Daoy (cell line): Measurements from ENCODE around the gene GAB2. TPM values are rescaled to one million over a fixed set of nuclear protein-coding genes. Genes with fewer than 3 reads are reported as not detected.

Experiments
- DNase-seq: peaks from one replicate; pipeline ENCODE4 v3.0.0-alpha.2; 2015; ENCODE audit warnings: low read depth
- total RNA-seq: library from RNA; depleted of rRNA; stranded (reverse); fragments of >200 nt; shearing (Covaris generic); gene quantifications from 2 replicates; pipeline ENCODE4 v1.2.3, GENCODE V29; 2014

Gene GAB2
- total RNA-seq, 1 experiment from 2014 or later = 1.9 TPM

DNA sequence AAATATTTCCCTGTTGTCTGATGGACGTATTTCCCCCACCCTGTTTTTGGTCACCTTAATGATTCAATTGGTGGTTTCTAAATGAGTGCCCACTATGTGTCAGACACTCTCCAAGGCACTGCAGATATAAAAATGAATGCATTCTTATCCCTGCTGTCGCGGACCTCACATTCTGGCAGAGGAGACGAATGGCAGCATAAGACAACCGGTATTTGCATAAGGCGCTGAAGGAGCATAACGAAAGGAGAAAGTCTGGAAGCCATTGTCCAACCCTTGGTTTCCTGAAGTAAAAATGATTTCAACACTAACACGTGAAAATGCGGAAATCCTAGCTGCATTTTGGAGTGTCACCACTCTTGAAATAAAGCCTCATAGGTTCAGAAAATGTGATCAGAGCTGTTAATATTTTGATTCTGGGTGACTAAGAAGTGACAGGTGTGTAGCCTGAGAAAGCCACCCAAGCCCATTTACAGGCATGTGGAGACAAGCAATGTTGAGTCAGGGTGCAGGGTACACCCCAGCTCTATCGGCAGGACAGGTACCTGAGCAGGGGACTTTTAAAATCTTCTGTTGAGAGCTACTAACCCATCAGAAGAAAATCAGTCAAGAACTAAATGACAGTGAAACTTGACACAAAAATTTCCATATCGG, 10.1 kb upstream of the GAB2 start:
- DNase-seq = no peak

DNA sequence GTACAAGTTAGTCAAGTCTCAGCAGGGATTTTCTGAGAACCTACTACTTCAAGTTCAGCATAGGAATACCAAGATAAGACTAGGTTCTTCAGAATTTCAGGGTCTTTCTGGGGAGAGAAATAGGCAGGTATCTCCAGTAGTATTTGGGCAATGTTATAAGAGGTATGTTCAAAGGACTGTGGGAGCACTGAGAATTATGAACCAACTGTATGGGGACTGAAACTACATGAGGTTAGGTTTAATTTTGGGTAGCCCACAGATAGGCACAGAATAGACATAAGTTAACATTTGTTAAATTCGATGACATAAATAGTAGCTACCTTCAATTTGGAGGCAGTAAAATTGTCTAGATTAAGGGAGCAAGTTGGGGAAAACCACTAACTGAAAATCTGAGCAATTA, 9.2 kb upstream of the GAB2 start:
- no peak for DNase-seq

DNA sequence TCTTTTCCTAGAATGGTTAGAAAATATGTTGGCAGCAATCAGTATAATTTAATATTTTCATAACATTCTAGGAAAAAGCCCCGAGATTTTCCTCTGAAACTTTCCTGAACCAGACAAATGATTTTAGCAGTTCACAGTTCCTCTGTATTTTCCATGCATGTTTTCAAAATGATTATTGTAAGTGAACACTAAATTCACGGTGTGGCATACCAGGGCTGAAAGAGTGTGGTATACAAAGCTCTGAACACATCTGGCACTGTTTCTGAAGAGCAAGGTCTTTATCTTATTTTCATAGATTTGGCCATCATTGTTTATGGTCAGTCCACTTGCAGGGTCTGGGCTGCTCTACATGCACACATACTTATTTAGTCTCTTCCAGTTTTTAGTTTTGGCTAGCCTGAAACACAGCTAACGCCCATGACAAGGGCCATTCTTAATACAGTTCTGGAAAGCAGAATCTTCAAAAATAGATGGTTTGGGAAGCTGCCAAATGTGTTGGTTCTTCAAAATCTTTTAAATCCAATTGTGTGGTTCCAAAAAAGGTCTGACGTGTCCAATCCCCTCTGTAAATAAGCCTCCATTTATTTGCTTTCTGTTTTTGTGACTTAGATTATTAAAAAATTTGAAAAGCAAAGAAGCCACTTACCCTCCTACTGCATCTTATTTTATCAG, 7.9 kb upstream of the GAB2 start:
- DNase-seq = no peak

DNA sequence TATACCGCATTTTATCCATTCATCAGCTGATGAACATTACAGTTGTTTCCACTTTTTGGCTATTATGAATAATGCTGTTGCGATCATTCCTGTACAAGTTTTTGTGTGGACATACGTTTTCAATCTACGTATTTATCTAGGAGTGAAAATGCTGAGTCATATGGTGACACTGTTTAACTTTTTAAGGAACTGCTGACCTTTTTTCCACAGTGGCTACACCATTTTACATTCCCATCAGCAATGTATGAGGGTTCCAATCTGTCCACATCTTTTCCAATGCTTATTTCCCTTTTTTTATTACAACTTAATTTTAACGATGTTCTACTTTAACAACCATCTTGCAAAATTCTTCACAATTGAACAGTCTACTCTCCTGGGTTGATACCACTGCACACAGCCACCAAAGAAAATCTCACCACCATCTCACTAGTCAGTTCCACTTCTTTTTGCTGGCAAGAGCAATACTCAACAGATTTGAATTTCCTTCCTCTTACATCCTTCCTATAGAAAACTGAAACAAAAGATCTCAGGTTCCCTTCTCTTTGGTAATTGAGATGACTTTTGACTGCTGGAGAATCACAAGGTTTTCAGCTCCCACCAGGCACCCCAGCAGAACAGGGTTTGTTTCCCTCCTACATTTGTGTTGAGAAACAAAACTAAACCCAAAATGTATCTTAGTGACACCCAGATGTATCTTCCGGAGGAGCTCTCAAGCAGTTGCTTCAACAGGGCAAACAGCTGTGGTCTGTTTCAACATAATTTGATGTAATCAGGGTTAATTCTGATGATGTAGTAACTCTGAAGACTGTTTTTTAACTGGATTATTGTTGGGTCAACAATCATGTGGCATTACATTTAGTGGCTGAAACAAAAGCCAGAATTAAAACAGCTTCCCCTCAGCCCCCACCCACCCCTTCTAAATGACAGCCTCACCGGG, 7.0 kb upstream of the GAB2 start:
- no peak for DNase-seq

DNA sequence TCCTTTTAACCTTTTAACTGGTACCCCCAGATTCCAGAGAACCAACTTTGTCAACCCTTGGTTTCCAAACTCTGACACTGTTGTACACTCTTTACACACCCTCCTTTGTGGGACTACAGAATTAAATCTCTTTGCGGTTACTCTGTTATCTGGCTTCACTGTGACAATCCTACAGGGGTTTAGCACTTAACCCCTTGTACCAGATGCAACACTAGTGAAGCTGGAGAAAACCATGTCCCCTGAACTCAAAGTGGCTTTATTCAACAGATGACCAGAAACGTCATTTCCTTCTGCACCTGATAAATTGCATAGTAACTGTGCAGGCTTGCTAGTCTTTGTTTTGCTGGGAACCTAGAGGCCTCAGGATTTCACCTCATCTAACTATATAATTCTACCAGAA, 5.6 kb upstream of the GAB2 start:
- no peak for DNase-seq

DNA sequence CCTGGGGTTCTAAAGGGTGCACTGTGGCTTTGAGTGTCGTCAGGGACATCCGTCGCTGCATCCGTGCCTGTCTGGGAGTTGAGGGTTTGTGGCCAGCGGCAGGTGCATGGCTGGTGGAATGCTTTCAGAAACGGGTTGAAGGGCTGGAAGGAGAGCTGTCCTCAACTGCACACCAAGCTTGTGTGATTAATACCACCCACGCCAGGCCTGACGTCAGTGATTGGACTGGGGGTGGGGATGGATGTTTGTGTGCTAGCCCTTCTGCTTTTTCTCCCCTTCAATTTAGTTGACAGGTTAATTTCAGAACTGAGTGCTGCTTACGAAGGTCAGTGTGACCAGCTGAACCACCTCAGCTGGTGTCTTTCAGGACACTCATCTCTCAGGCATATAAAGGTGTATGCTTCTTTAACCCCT, 3.2 kb upstream of the GAB2 start:
- DNase-seq = peak; percentile 54

DNA sequence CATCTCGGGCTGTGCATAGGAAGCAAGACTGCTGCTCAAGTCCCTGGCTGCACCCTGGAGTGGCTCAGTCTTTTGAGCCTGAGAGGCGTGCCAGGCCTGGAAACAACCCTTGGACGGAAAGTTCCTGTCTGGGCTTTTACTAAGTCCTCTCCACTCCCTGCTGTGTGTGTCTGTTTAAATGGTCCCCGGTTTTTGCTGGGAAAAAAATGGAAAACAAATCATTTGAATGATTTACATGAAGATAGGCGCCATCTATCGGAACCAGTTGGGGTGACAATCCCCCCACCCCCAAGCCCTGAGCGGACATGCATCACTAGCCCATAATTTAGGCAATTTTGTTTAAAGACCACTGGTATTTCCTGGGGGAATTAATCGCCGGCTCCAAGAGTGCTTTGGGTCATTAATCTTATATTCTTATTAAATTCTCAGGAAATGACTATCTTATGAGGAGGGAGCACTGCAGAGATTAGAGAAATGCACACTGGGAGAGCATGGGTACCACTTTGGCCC, 2.7 kb upstream of the GAB2 start:
- DNase-seq = peak; percentile 70

DNA sequence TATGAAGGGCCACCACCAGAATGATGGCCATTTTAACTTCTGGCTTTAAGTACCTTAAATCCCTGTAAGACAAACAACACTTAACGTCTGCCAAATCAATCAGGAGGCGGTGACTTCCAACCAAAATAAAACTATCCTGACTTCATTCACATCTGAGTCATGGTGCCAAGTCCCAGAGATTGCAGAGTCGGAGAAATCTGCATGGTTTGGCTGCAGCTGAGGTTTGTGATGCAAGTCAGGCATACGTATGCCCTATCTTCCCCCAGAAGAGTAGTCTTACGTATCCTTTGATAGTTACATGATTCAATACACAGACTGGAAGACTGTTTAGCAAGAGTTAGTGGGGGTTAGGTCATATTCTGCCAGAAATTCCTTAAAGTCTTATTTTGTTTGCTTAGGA, 1.7 kb upstream of the GAB2 start:
- peak; percentile 83 for DNase-seq

DNA sequence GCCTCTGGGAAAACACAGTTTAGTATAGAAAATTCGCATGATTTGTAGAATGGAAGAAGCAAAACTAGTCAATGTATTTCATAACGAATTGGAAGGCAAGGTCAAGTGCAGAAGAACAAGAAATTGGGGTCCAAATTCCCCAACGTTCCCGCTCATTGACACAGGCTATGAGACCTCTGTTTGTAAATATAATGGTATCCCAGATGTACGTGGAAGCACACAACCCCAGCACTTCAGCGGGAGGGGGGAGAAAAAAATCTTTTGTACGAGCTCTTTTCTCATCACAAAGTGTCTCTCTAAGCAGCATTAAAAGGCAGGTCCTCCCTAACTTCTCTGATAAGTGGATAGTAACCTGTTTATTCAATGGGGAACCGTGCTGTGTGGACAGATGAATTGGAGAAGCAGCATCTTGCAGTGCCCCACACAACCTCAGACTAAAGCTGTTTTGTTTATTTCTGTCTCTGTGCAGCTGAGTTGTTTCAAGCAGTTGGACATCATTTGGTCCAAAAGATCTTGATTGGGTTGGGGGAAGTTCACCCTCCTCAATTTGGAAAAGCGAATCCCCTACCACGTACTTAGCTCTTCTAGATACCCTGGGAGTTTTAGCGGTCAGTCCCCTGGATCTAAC, 1.1 kb upstream of the GAB2 start:
- peak; percentile 7 for DNase-seq

DNA sequence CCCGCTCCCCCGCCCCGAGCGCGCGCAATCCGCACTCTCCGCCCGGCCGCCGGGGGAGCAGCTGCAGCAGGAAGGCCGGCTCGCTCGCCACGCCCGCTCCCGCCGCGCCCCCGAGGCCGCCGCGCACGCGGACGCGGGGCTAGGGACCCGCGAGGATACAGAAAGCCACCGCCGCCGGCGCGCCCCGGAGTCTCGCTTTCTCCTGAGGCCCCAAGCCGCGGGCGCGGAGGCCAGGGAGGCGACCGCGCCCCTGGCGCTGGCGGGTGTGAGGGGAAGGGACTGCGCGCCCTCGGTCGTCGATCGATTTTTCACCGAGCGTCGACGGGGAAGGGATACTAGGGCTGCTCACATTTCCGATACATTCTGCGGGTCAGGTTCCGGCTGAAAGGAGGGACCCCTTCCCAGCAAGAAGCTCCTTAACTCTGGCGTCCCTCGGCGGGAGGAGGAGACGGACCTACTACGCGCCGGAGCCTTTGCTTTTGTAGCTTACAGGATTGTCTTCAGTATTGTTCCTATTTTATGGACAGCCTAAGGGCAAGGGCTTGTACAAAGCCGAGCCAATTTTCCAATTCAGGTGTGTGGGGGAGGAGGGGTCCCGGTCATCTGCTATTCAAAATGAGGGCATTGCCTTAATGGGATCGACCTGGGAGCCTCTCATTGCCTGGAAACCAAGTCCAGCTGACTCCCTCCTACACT, 416 bp upstream of the GAB2 start:
- DNase-seq = peak; percentile 84

DNA sequence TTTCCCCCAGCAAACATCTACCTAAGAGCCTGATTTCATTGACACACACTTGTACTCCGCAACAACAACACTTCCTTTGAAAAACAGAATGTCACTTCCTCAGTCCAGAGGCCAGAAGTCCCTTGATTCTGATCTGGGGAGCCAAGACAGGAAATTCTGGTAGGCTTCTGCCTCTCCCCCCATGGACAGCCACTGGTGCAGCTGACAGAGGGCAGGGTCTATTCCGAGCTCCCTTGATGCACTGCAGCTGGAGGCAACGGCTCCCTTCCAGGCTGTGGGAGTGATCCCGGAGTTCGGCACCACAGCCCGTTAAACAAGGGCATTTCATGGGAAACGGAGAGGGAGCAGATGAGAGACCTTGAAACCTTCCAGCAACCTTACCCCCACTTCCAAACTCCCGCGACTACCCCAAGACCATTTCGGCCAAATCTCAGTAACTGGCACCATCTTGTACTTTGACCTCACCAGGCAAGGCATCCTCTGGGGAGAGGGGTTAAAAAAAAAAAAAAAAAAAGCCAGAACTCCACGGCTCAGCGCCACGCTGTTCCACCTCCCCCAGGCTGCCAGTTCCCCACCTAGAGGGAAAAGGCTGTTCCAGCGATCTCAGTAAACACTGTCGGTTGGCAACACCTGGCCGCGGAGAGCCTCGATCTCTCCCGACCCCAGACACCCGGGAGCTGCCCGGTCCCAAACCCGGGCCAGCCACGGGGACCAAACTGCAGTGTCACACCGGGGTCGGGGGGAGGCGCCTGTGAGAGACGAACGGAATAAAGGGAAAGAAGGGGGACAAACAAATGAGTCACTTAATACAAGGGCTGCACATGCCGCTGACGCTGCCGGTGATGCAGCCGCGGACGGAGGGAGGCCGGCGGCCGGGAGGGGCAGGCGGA, 1.1 kb downstream of the GAB2 start:
- DNase-seq = peak; percentile 87

DNA sequence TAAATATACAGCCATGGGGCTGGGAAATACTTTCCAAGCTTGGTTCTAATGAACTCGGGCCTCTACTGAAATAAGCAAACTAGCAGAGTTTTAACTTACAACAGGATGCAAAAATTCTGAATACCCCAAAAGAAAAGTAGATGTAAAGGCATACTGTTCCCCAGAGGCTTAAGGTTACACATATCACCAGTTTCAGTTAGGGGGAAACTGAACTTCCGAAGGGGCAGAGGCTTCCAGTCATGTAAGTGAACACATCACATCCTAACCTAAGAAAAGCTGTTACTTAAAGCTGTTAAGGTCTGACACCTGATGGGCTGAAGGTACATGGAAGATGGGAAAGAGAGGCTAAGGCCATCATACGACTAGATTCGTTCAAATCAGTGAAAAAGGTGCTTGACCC, 2.3 kb downstream of the GAB2 start:
- DNase-seq = no peak

DNA sequence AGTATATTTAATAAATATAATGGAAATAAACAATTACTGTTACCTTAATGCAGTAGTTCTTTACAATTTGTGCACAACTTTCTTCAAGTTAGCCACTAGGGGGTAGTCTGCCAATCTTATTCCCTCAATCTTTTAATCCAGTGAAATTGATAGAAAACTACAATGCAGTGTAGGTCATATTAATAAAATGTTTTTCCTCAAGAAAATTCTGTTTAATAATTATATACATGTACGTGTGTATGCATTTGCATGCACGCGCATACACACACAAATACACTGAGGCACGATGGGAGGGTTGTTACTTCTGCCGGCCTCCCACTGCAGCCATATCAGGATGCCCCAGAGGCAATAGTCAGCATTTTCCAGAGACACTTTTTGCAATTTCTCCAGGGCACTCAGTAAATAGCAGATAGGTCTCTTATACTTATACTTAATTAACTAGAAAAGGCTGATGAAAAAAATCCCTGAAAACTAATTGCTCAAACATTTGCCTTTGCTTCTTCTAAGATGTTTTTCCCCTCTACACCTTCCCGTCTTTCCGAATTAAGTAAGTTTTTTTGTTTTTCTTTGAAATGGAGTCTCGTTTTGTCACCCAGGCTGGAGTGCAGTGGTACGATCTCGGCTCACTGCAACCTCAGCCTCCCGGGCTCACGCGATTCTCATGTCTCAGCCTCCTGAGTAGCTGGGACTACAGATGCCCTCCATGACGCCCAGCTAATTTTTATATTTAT, 3.1 kb downstream of the GAB2 start:
- DNase-seq = no peak

DNA sequence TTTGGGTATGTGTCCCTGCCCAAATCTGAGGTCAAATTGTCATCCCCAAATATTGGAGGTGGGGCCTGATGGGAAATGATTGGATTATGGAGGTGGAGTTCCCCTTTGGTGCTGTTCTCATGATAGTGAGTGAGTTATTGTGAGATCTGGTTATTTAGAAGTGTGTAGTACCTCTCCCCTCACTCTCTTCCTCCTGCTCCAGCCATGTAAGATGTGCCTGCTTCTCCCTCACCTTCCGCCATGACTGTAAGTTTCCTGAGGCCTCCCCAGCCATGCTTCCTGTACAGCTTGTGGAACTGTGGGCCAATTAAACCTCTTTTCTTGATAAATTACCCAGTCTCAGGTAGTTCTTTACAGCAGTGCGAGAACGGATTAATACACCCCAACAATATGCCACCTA, 9.0 kb downstream of the GAB2 start:
- DNase-seq = no peak

DNA sequence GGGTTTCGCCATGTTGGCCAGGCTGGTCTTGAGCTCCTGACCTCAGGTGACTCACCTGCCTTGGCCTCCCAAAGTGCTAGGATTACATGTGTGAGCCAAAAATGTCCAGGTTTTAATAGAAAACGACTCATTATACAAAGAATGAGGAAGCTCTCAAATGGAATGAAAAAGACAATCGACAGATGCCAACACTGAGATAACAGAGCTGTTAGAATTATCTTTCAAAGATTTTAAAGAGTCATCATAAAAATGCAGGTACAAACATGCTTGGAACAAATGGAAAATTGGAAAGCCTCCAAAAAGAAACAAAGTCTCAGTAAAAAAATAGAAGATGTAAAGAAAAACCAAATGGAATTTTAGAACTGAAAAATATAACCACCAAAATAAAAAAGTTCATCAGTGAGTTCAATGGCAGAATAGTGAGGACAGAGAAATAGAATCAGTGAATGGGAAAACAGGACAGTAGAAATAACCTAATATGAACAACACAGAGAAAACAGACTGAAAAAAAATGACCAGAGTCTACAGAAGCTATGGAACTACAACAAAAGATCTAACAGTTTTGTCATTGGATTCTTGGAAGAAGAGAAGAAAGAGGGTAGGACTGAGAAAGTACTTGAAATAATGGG, 10.9 kb downstream of the GAB2 start:
- no peak for DNase-seq

DNA sequence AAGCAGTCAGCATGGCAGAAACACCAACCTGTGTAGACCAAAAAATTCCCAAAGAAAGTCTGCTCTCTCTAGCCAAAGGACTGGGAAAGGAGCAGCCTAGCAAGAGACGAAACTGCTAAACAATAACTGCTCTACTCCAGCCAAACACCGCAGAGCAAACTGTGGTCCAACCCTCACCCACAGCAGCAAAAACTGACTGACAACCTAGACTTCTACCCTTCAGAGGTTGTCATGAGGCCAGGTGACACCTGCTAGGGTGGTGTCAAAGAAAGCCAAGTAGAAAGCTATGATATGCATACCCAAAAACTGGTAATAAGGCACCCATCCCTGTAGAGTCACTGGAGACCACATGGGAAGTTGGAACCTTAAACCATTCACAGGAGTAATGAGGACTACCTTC, 11.8 kb downstream of the GAB2 start:
- DNase-seq = no peak

DNA sequence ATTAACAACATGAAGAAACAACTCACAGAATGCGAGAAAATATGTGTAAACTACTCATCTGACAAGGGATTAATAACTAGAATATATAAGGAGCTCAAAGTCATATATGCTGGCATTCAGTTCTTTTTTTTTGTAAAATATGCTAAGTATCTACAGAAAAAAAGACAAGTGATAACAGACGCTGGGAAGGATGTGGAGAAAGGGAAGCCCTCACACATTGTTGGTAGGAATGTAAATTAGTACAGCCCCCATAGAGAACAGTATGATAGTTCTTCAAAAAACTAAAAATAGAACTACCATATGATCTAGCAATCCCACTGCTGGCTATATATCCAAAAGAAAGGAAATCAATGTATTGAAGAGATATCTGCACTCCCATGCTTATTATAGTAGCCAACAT, 13.8 kb downstream of the GAB2 start:
- no peak for DNase-seq

DNA sequence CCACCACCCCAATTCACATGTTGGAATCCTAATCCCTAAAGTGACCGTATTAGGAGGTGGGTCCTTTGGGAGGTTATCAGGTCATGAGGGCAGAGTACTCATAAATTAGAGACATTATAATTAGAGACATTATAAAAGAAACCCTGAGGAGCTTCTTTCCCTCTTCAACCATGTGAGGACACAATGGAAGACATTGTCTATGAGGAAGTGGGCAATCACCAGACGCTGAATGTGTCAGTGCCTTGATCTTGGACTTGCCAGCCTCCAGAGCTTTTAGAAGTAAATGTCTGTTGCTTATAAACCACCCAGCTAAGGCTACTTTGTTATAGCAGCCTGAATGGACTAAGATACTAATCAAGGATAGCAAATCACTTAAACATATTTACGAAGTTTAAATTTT, 14.8 kb downstream of the GAB2 start:
- DNase-seq = no peak

DNA sequence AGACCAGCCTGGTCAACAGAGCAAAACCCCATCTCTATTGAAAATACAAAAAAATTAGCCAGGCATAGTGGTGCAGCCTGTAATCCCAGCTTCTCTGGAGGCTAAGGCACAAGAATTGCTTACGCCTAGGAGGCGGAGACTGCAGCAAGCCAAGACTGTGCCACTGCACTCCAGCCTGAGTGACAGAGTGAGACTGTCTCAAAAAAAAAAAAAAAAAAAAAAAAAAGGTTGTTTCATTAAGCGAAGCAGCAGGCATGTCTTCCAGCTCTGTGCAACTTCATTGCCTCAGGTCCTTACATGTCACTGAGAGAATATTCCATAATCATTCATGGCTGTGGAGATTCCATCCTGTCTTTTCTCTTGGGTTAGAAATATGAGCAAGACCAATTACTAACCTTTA, 16.9 kb downstream of the GAB2 start:
- no peak for DNase-seq
